Right lobe of liver (tissue), 4 donors: Measurements from ENCODE around the gene ZNF573.

Experiments
- POLR2A ChIP-seq: fragments of 450-650 bp; IDR thresholded peaks from one replicate; pipeline ENCODE4 v1.6.1; 2017; ENCODE audit warnings: antibody characterized with exemption, mild to moderate bottlenecking
- TF ChIP-seq, protein P1 (sequence below), 4 donors: fragments of 200-600 bp in 3 of 4; fragments of 450-650 bp in 1 of 4; IDR thresholded peaks; one replicate each; pipeline versions ENCODE4 v1.5.1 to v1.8.0; 2016 to 2022; ENCODE audit warnings: antibody characterized with exemption in 4 of 4, mild to moderate bottlenecking in 2 of 4
- donor health status: DM: no; HTN: no; CAD: no.
- donor health status: DM: no; HTN: no; CAD: no.
- donor health status: DM: no; HTN: yes; CAD: no.

DNA sequence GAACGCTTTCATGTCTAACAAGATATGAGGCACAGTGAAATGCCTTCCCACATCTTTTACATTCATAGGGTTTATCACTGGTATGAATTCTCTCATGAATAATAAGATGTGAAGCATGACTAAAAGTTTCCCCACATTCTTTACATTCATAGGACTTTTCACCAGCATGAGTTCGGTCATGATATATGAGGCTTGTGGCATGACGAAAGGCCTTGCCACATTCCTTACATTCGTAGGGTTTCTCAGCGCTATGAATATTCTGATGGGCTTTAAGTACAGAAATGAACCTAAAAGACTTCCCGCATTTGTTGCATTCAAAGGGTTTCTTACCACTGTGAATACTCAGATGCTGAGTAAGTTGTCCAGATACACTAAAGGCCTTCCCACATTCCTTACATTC, 81.2 kb downstream of the ZNF573 start:
- TF ChIP-seq, protein P1, sequence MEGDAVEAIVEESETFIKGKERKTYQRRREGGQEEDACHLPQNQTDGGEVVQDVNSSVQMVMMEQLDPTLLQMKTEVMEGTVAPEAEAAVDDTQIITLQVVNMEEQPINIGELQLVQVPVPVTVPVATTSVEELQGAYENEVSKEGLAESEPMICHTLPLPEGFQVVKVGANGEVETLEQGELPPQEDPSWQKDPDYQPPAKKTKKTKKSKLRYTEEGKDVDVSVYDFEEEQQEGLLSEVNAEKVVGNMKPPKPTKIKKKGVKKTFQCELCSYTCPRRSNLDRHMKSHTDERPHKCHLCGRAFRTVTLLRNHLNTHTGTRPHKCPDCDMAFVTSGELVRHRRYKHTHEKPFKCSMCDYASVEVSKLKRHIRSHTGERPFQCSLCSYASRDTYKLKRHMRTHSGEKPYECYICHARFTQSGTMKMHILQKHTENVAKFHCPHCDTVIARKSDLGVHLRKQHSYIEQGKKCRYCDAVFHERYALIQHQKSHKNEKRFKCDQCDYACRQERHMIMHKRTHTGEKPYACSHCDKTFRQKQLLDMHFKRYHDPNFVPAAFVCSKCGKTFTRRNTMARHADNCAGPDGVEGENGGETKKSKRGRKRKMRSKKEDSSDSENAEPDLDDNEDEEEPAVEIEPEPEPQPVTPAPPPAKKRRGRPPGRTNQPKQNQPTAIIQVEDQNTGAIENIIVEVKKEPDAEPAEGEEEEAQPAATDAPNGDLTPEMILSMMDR (IDR thresholded peaks at IDR 0.05): no peak
- TF ChIP-seq POLR2A: no peak
